Tibial nerve (tissue), 4 donors: ENCODE data around the gene ACAD9.

Experiments
- EP300 ChIP-seq, 2 donors: sonication (generic); formaldehyde crosslinking; IDR thresholded peaks; one replicate each; pipeline ENCODE4 v1.6.1; 2017; ENCODE audit warnings: antibody characterized with exemption in 2 of 2, mild to moderate bottlenecking in 1 of 2
- POLR2A ChIP-seq, 2 donors: fragments of 450-650 bp; IDR thresholded peaks; one replicate each; pipeline ENCODE4 v1.6.1; 2017; ENCODE audit warnings: antibody characterized with exemption in 2 of 2, mild to moderate bottlenecking in 2 of 2, moderate library complexity in 2 of 2
- TF ChIP-seq, protein P1 (sequence below), 5 experiments: fragments of 200-600 bp in 3 of 5; fragments of 450-650 bp in 2 of 5; sonication (generic) in 3 of 5; IDR thresholded peaks; one replicate each; pipeline ENCODE4 v1.5.1; 2016 to 2019; ENCODE audit warnings: antibody characterized with exemption in 5 of 5, mild to moderate bottlenecking in 3 of 5, moderate library complexity in 2 of 5

DNA sequence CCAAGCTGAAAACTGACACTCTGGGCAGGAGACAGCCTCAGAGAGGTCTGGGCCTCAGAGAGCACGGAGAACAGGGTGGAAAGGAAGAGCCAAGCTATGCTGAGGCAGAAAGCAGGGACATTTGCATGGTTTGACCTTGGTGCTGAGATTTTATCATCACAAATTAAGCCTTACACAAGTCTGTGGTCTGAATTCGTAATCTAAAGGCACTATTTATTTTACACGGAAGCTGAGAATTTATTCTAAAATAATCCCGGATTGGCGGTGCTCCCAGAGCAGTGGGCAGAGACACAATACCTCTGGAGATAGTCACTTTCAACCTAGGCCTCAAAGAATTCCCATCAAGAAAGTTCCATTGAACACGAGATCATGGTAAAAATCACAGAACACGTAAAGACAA is 67.0 kb downstream of the ACAD9 start:
- TF ChIP-seq POLR2A (IDR thresholded peaks at IDR 0.05): no peak
- TF ChIP-seq, protein P1, sequence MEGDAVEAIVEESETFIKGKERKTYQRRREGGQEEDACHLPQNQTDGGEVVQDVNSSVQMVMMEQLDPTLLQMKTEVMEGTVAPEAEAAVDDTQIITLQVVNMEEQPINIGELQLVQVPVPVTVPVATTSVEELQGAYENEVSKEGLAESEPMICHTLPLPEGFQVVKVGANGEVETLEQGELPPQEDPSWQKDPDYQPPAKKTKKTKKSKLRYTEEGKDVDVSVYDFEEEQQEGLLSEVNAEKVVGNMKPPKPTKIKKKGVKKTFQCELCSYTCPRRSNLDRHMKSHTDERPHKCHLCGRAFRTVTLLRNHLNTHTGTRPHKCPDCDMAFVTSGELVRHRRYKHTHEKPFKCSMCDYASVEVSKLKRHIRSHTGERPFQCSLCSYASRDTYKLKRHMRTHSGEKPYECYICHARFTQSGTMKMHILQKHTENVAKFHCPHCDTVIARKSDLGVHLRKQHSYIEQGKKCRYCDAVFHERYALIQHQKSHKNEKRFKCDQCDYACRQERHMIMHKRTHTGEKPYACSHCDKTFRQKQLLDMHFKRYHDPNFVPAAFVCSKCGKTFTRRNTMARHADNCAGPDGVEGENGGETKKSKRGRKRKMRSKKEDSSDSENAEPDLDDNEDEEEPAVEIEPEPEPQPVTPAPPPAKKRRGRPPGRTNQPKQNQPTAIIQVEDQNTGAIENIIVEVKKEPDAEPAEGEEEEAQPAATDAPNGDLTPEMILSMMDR (IDR thresholded peaks at IDR 0.05): no peak
- TF ChIP-seq EP300 (IDR thresholded peaks at IDR 0.05): no peak
